ENCODE data around the gene CYB5R4. TPM values are rescaled to one million over a fixed set of nuclear protein-coding genes. Genes with fewer than 3 reads are reported as not detected.
"Not testable (repeated sequence)": the region's sequence is repeated elsewhere in the genome, so short reads cannot be mapped to it uniquely, and the experiment has no call there.

CYB5R4 gene
- polyA plus RNA-seq, 1 of the 3 experiments (the other 2 are of a cell fraction): 3.3 TPM

- no peak overlapping the region for H3K9ac ChIP-seq
- H3K4me1 ChIP-seq (ENCODE audit: control insufficient read depth in 1 of 2, insufficient read depth in 2 of 2, low read depth in 1 of 2, low read length in 1 of 2): no peaks in the 10 kb centered on the region
- no peak overlapping the region for H3K4me3 ChIP-seq (ENCODE audit: low read depth in 2 of 2, low read length in 1 of 2)
- no peak overlapping the region for H3K27ac ChIP-seq (ENCODE audit: low read depth in 2 of 2, low read length in 1 of 2)
- H3F3A ChIP-seq (replicated peaks; ENCODE audit: insufficient read depth): no peaks in the 10 kb centered on the region
- H3K9me3 ChIP-seq: no peaks in the 10 kb centered on the region
- peaks cover 6 to 30% of the 10 kb centered on the region in 2 experiments for H3K36me3 ChIP-seq (replicated peaks in 1 of 2; ENCODE audit: control insufficient read depth in 1 of 2, insufficient read depth in 2 of 2, low read length in 1 of 2)
- H3K79me2 ChIP-seq (ENCODE audit: insufficient read depth): no peaks in the 10 kb centered on the region
- WGBS (ENCODE audit: low lambda C conversion rate): 97% methylated on average over 1 of the region's 1 CpG
- no peaks in the 10 kb centered on the region for H3K27me3 ChIP-seq (ENCODE audit: insufficient read depth)
- H3K9me2 ChIP-seq: no peaks in the 10 kb centered on the region
- ChIA-PET CTCF (interaction anchor here (1.6 kb wide), 1 partner anchor 10 kb away, joined by 3 read pairs; no protein-coding TSS in a partner anchor), POLR2A (no interaction called here)
- no peak overlapping the region for H2AFZ ChIP-seq (ENCODE audit: low read depth)
- no peak overlapping the region for H3K4me2 ChIP-seq
- TF ChIP-seq USF2 (IDR thresholded peaks at IDR 0.05; ENCODE audit: borderline replicate concordance, low read depth, low read length) (no peak), MEF2A (IDR thresholded peaks at IDR 0.05; ENCODE audit: borderline replicate concordance, low read depth) (no peak), JUND (IDR thresholded peaks at IDR 0.05) (no peak), POLR2AphosphoS5 (IDR thresholded peaks at IDR 0.05; ENCODE audit: low read depth, low read length) (no peak), CTCF (IDR thresholded peaks at IDR 0.05) (no peak), FOXM1 (IDR thresholded peaks at IDR 0.05; ENCODE audit: low read depth) (no peak), TCF12 (IDR thresholded peaks at IDR 0.05) (no peak), PBX3 (IDR thresholded peaks at IDR 0.05) (no peak), ELF1 (IDR thresholded peaks at IDR 0.05) (no peak), FOSL2 (IDR thresholded peaks at IDR 0.05; ENCODE audit: borderline replicate concordance, low read depth) (no peak), ZBTB33 (IDR thresholded peaks at IDR 0.05; ENCODE audit: borderline replicate concordance, low read depth) (no peak), USF1 (IDR thresholded peaks at IDR 0.05; ENCODE audit: borderline replicate concordance, low read depth) (no peak), GABPA (IDR thresholded peaks at IDR 0.05; ENCODE audit: low read depth) (no peak), TAF1 (IDR thresholded peaks at IDR 0.05; ENCODE audit: borderline replicate concordance, low read depth, low read length) (no peak)
- no peaks in the 10 kb centered on the region for H4K20me1 ChIP-seq (ENCODE audit: insufficient read depth)
- no peak for DNase-seq
These were observed 68.8 kb downstream of the CYB5R4 start for GRCh38 chr6:83928286-83928685.

- H3K9me2 ChIP-seq; H3F3A ChIP-seq (replicated peaks; ENCODE audit: insufficient read depth); H3K4me2 ChIP-seq; H3K79me2 ChIP-seq (ENCODE audit: insufficient read depth); H3K9ac ChIP-seq; POLR2A ChIA-PET; H3K4me3 ChIP-seq (ENCODE audit: low read depth in 2 of 2, low read length in 1 of 2); H3K27ac ChIP-seq (ENCODE audit: low read depth in 2 of 2, low read length in 1 of 2); H2AFZ ChIP-seq (ENCODE audit: low read depth); H4K20me1 ChIP-seq (ENCODE audit: insufficient read depth); CTCF ChIA-PET; H3K4me1 ChIP-seq (ENCODE audit: control insufficient read depth in 1 of 2, insufficient read depth in 2 of 2, low read depth in 1 of 2, low read length in 1 of 2); DNase-seq; H3K9me3 ChIP-seq; H3K27me3 ChIP-seq (ENCODE audit: insufficient read depth): not testable (repeated sequence)
- H3K36me3 ChIP-seq (replicated peaks in 1 of 2; ENCODE audit: control insufficient read depth in 1 of 2, insufficient read depth in 2 of 2, low read length in 1 of 2): peaks cover 7 to 15% of the 10 kb centered on the region in 2 experiments
- WGBS (ENCODE audit: low lambda C conversion rate): 93% methylated on average over 4 of the region's 4 CpGs
These were observed 86.8 kb downstream of the CYB5R4 start for GRCh38 chr6:83946201-83946833.

GRCh38 chr6:83947983-83948382, 88.5 kb downstream of the CYB5R4 start:
- H3K36me3 ChIP-seq (replicated peaks in 1 of 2; ENCODE audit: control insufficient read depth in 1 of 2, insufficient read depth in 2 of 2, low read length in 1 of 2); CTCF ChIA-PET; H3K4me1 ChIP-seq (ENCODE audit: control insufficient read depth in 1 of 2, insufficient read depth in 2 of 2, low read depth in 1 of 2, low read length in 1 of 2); H3K9me2 ChIP-seq; H3K27me3 ChIP-seq (ENCODE audit: insufficient read depth); H3K9me3 ChIP-seq; H2AFZ ChIP-seq (ENCODE audit: low read depth); H3K27ac ChIP-seq (ENCODE audit: low read depth in 2 of 2, low read length in 1 of 2); H3K4me2 ChIP-seq; H4K20me1 ChIP-seq (ENCODE audit: insufficient read depth); H3K9ac ChIP-seq; H3F3A ChIP-seq (replicated peaks; ENCODE audit: insufficient read depth); H3K79me2 ChIP-seq (ENCODE audit: insufficient read depth); H3K4me3 ChIP-seq (ENCODE audit: low read depth in 2 of 2, low read length in 1 of 2); DNase-seq: not testable (repeated sequence)
- 93% methylated on average over 2 of the region's 2 CpGs for WGBS (ENCODE audit: low lambda C conversion rate)
- POLR2A ChIA-PET: interaction anchor here (0.6 kb wide), 1 partner anchor 28 kb away, joined by 4 read pairs; no protein-coding TSS in a partner anchor
